Thyroid gland (tissue), 4 donors: ENCODE results near the gene ALG8.

Experiments used
- CTCF ChIP-seq, 6 experiments: fragments of 200-600 bp in 3 of 6; fragments of 450-650 bp in 3 of 6; sonication (generic) in 3 of 6; IDR thresholded peaks; one replicate each; pipeline ENCODE4 v1.5.1; 2016 to 2019; ENCODE audit warnings: antibody characterized with exemption in 6 of 6, mild to moderate bottlenecking in 2 of 6, inconsistent platforms in 1 of 6, moderate library complexity in 1 of 6
- POLR2A ChIP-seq, 2 donors: fragments of 450-650 bp; IDR thresholded peaks; one replicate each; pipeline ENCODE4 v1.6.1; 2017; ENCODE audit warnings: antibody characterized with exemption in 2 of 2, mild to moderate bottlenecking in 2 of 2, moderate library complexity in 1 of 2

- TF ChIP-seq CTCF (IDR thresholded peaks at IDR 0.05): no peak
- no peak for TF ChIP-seq POLR2A (IDR thresholded peaks at IDR 0.05)
Measured at GRCh38 chr11:78161962-78162371, 22.5 kb upstream of the ALG8 start.
